ENCODE data around the gene TECPR2. TPM values are rescaled to one million over a fixed set of nuclear protein-coding genes. Genes with fewer than 3 reads are reported as not detected.

Gene TECPR2
- total RNA-seq, 1 experiment from 2014 or later: 5.0 TPM

Other genes with a start within 250 kb of the TECPR2 start
- gene WDR20, start 223.0 kb upstream of the TECPR2 start, total RNA-seq (2014; rRNA removed; shearing (Covaris generic)): 11.4 and 16.0 TPM in 2 replicates
- 32.8 and 38.4 TPM in 2 replicates for gene MOK, start 57.8 kb upstream of the TECPR2 start, total RNA-seq (2014; rRNA removed; shearing (Covaris generic))
- gene ZNF839, start 43.2 kb upstream of the TECPR2 start, total RNA-seq (2014; rRNA removed; shearing (Covaris generic)): 2.3 and 4.0 TPM in 2 replicates
- 56.7 and 59.1 TPM in 2 replicates for gene CINP, start 51 bp upstream of the TECPR2 start, total RNA-seq (2014; rRNA removed; shearing (Covaris generic))
- 6.8 and 14.0 TPM in 2 replicates for gene ANKRD9, start 146.8 kb downstream of the TECPR2 start, total RNA-seq (2014; rRNA removed; shearing (Covaris generic))
- 10.7 and 12.1 TPM in 2 replicates for gene RCOR1, start 229.7 kb downstream of the TECPR2 start, total RNA-seq (2014; rRNA removed; shearing (Covaris generic))

Measured in RPMI7951 (cell line).